NOMO-1 (cell line): ENCODE results near the gene LRP1B.
"Not testable (repeated sequence)": the region's sequence is repeated elsewhere in the genome, so short reads cannot be mapped to it uniquely, and the experiment has no call there.

Experiments used
- DNase-seq, 2 experiments: peaks; one replicate each; lab custom pipeline; 2025; ENCODE audit not compliant: unreplicated experiment in 2 of 2; lab: John Stamatoyannopoulos, UW

LRP1B gene

GRCh38 chr2:140669911-140670310 lies 1460.9 kb downstream of the LRP1B start:
- DNase-seq = no peak

- DNase-seq = no peak
Observed at GRCh38 chr2:140667203-140667602, 1463.6 kb downstream of the LRP1B start.

GRCh38 chr2:140662504-140662903 lies 1468.3 kb downstream of the LRP1B start:
- DNase-seq = no peak

- DNase-seq = no peak
Observed at GRCh38 chr2:140658760-140659692, 1471.8 kb downstream of the LRP1B start.

- no peak for DNase-seq
Observed at GRCh38 chr2:140657657-140658056, 1473.2 kb downstream of the LRP1B start.

- DNase-seq = no peak
Observed at GRCh38 chr2:140654565-140654964, 1476.3 kb downstream of the LRP1B start.

- DNase-seq = no peak
Observed at GRCh38 chr2:140650825-140651224, 1480.0 kb downstream of the LRP1B start.

GRCh38 chr2:140650134-140650533 lies 1480.7 kb downstream of the LRP1B start:
- DNase-seq = not testable (repeated sequence)

- no peak for DNase-seq
Observed at GRCh38 chr2:140648393-140648792, 1482.4 kb downstream of the LRP1B start.

GRCh38 chr2:140643761-140644187 lies 1487.0 kb downstream of the LRP1B start:
- DNase-seq = no peak

GRCh38 chr2:140641163-140641562 lies 1489.7 kb downstream of the LRP1B start:
- DNase-seq = no peak

GRCh38 chr2:140639628-140640027 lies 1491.2 kb downstream of the LRP1B start:
- DNase-seq = peak in 1 of 2 experiments; percentile 64

- no peak for DNase-seq
Observed at GRCh38 chr2:140630557-140630956, 1500.3 kb downstream of the LRP1B start.

GRCh38 chr2:140627885-140628284 lies 1502.9 kb downstream of the LRP1B start:
- DNase-seq = no peak

GRCh38 chr2:140627136-140627535 lies 1503.7 kb downstream of the LRP1B start:
- no peak for DNase-seq

- no peak for DNase-seq
Observed at GRCh38 chr2:140624200-140624599, 1506.6 kb downstream of the LRP1B start.

GRCh38 chr2:140621583-140622362 lies 1509.0 kb downstream of the LRP1B start:
- DNase-seq = no peak

GRCh38 chr2:140604788-140605187 lies 1526.0 kb downstream of the LRP1B start:
- peak in 1 of 2 experiments; percentile 8 for DNase-seq

GRCh38 chr2:140604096-140604495 lies 1526.7 kb downstream of the LRP1B start:
- no peak for DNase-seq

- no peak for DNase-seq
Observed at GRCh38 chr2:140603416-140603815, 1527.4 kb downstream of the LRP1B start.

GRCh38 chr2:140601801-140602200 lies 1529.0 kb downstream of the LRP1B start:
- DNase-seq = no peak

- DNase-seq = no peak
Observed at GRCh38 chr2:140601342-140601741, 1529.5 kb downstream of the LRP1B start.
